Hepatocyte (in vitro differentiated cells): ENCODE results near the gene SKA2. TPM values are rescaled to one million over a fixed set of nuclear protein-coding genes. Genes with fewer than 3 reads are reported as not detected.

Experiments
- DNase-seq: peaks from one replicate; pipeline ENCODE4 v3.0.0-alpha.2; 2016; ENCODE audit warnings: low spot score
- H2AFZ ChIP-seq: fragments of 200-600 bp; sonication (generic); 2 replicates; pipeline ENCODE4 v1.6.0; 2016; ENCODE audit warnings: antibody characterized with exemption, mild to moderate bottlenecking
- H3K27ac ChIP-seq: fragments of 200-600 bp; sonication (generic); 2 replicates; pipeline ENCODE4 v1.5.1; 2016; ENCODE audit warnings: mild to moderate bottlenecking
- H3K27me3 ChIP-seq: fragments of 200-600 bp; sonication (generic); 2 replicates; pipeline ENCODE4 v1.6.1; 2016
- H3K36me3 ChIP-seq: fragments of 200-600 bp; sonication (generic); replicated peaks from 2 replicates; pipeline ENCODE4 v1.5.1; 2016; ENCODE audit warnings: low read depth; ENCODE audit not compliant: insufficient read depth
- H3K4me1 ChIP-seq: fragments of 200-600 bp; sonication (generic); 2 replicates; pipeline ENCODE4 v1.5.1; 2016; ENCODE audit warnings: mild to moderate bottlenecking, moderate library complexity; ENCODE audit not compliant: insufficient read depth
- H3K4me2 ChIP-seq: fragments of 200-600 bp; sonication (generic); 2 replicates; pipeline ENCODE4 v1.6.0; 2016
- H3K4me3 ChIP-seq: fragments of 200-600 bp; sonication (generic); 2 replicates; pipeline ENCODE4 v1.5.1; 2016; ENCODE audit warnings: mild to moderate bottlenecking
- H3K79me2 ChIP-seq: fragments of 200-600 bp; sonication (generic); 2 replicates; pipeline ENCODE4 v1.6.0; 2017; ENCODE audit warnings: mild to moderate bottlenecking
- H3K9me2 ChIP-seq: fragments of 200-600 bp; sonication (generic); replicated peaks from 2 replicates; pipeline ENCODE4 v1.6.0; 2017; ENCODE audit warnings: mild to moderate bottlenecking; ENCODE audit not compliant: insufficient read depth
- H3K9me3 ChIP-seq: fragments of 200-600 bp; sonication (generic); 2 replicates; pipeline ENCODE4 v1.5.1; 2016; ENCODE audit warnings: low read depth, mild to moderate bottlenecking
- H4K20me1 ChIP-seq: fragments of 200-600 bp; sonication (generic); 2 replicates; pipeline ENCODE4 v1.6.0; 2016; ENCODE audit warnings: mild to moderate bottlenecking; ENCODE audit not compliant: insufficient read depth, poor library complexity, severe bottlenecking
- CTCF ChIP-seq: fragments of 200-600 bp; sonication (generic); IDR thresholded peaks from 2 replicates; pipeline ENCODE4 v1.5.1; 2016; ENCODE audit warnings: antibody characterized with exemption, mild to moderate bottlenecking; ENCODE audit not compliant: poor library complexity
- EZH2 ChIP-seq: fragments of 200-600 bp; sonication (generic); IDR thresholded peaks from 2 replicates; pipeline ENCODE4 v1.6.1; 2016; ENCODE audit warnings: antibody characterized with exemption, mild to moderate bottlenecking, borderline replicate concordance
- EZH2phosphoT487 ChIP-seq: fragments of 200-600 bp; sonication (generic); IDR thresholded peaks from one replicate; pipeline ENCODE4 v1.6.1; 2018; ENCODE audit warnings: antibody characterized with exemption, mild to moderate bottlenecking, low read depth, moderate library complexity; ENCODE audit not compliant: unreplicated experiment, severe bottlenecking
- WGBS: methylation state at CpG from one replicate; pipeline ENCODE4 v1.1.6; 2016; ENCODE audit warnings: low lambda C conversion rate; ENCODE audit errors: missing lambda C conversion rate; 5-methylcytosine and 5-hydroxymethylcytosine counted together
- polyA plus RNA-seq: library from polyadenylated mRNA; unstranded; fragments of >200 nt; fragmentation: Nextera tagmentation; extraction: Ambion mirVana; gene quantifications from 2 replicates; pipeline ENCODE4 v1.2.1, GENCODE V29; 2016
- total RNA-seq: library from RNA; depleted of rRNA; stranded (reverse); fragments of >200 nt; gene quantifications from 2 replicates; pipeline ENCODE4 v1.2.3, GENCODE V29; 2014

SKA2 gene
- total and polyA plus RNA-seq, 2 experiments from 2014 or later: 27.0 to 52.8 TPM

GRCh38 chr17:59167571-59168001, 12.6 kb upstream of the SKA2 start:
- Histone ChIP-seq H3K36me3 (no peaks in the 10 kb centered on the region), H3K4me3 (no peak overlapping the region), H3K4me2 (no peak overlapping the region), H3K9me2 (no peaks in the 10 kb centered on the region), H3K4me1 (no peaks in the 10 kb centered on the region), H4K20me1 (no peaks in the 10 kb centered on the region), H3K79me2 (peaks cover 25% of the 10 kb centered on the region), H2AFZ (no peak overlapping the region), H3K27ac (no peak overlapping the region), H3K27me3 (no peaks in the 10 kb centered on the region), H3K9me3 (no peaks in the 10 kb centered on the region)
- DNase-seq: no peak
- TF ChIP-seq EZH2 (no peak), EZH2phosphoT487 (no peak), CTCF (no peak)
- 98% methylated on average over 2 of the region's 2 CpGs for WGBS

GRCh38 chr17:59165933-59166342, 11.0 kb upstream of the SKA2 start:
- Histone ChIP-seq H4K20me1 (no peaks in the 10 kb centered on the region), H3K27ac (no peak overlapping the region), H3K4me1 (no peaks in the 10 kb centered on the region), H3K9me3 (no peaks in the 10 kb centered on the region), H3K36me3 (no peaks in the 10 kb centered on the region), H3K79me2 (peaks cover 32% of the 10 kb centered on the region), H3K9me2 (no peaks in the 10 kb centered on the region), H3K4me2 (no peak overlapping the region), H3K27me3 (no peaks in the 10 kb centered on the region), H3K4me3 (no peak overlapping the region), H2AFZ (peak overlapping the region; percentile 23)
- 78% methylated on average over 2 of the region's 2 CpGs for WGBS
- DNase-seq: peak; percentile 70
- TF ChIP-seq CTCF (peak; percentile 46), EZH2 (no peak), EZH2phosphoT487 (no peak)

- no peak for TF ChIP-seq CTCF
- TF ChIP-seq EZH2phosphoT487: no peak
- TF ChIP-seq EZH2: no peak
- Histone ChIP-seq H4K20me1 (no peaks in the 10 kb centered on the region), H3K9me3 (no peaks in the 10 kb centered on the region), H3K4me2 (no peak overlapping the region), H3K4me1 (no peaks in the 10 kb centered on the region), H3K27ac (no peak overlapping the region), H3K36me3 (no peaks in the 10 kb centered on the region), H3K4me3 (no peak overlapping the region), H2AFZ (no peak overlapping the region), H3K79me2 (peaks cover 57% of the 10 kb centered on the region), H3K27me3 (no peaks in the 10 kb centered on the region), H3K9me2 (no peaks in the 10 kb centered on the region)
- 100% methylated on average over 2 of the region's 2 CpGs for WGBS
- no peak for DNase-seq
Observed at GRCh38 chr17:59161477-59161876, 6.5 kb upstream of the SKA2 start.
